Fibroblast of lung (primary cell): Measurements from ENCODE around the gene SPEF1. TPM values are rescaled to one million over a fixed set of nuclear protein-coding genes. Genes with fewer than 3 reads are reported as not detected.

Source experiments
- DNase-seq, 2 donors: peaks; one replicate each; pipeline versions ENCODE4 v3.0.0 to v3.0.0-alpha.2; 2010; ENCODE audit warnings: low read depth in 2 of 2
- H2AFZ ChIP-seq: 2 replicates; pipeline ENCODE4 v1.5.1; 2012; ENCODE audit warnings: low read length, control low read depth, inconsistent platforms
- H3K27ac ChIP-seq: 2 replicates; pipeline ENCODE4 v1.5.1; 2011; ENCODE audit warnings: low read length, control low read depth; ENCODE audit not compliant: insufficient read depth
- H3K27me3 ChIP-seq: 2 replicates; pipeline ENCODE4 v1.5.1; 2011; ENCODE audit warnings: mild to moderate bottlenecking, low read length; ENCODE audit not compliant: control insufficient read depth, insufficient read depth
- H3K36me3 ChIP-seq: 2 replicates; pipeline ENCODE4 v1.5.1; 2011; ENCODE audit warnings: low read length; ENCODE audit not compliant: control insufficient read depth, insufficient read depth
- H3K4me1 ChIP-seq: 2 replicates; pipeline ENCODE4 v1.5.1; 2011; ENCODE audit warnings: low read length; ENCODE audit not compliant: control insufficient read depth, insufficient read depth; ENCODE audit errors: extremely low read depth
- H3K4me2 ChIP-seq: 2 replicates; pipeline ENCODE4 v1.5.1; 2011; ENCODE audit warnings: low read length, control low read depth; ENCODE audit not compliant: insufficient read depth; ENCODE audit errors: extremely low read depth
- H3K4me3 ChIP-seq, 4 experiments: fragments of 200-600 bp in 1 of 4; sonication (generic) in 1 of 4; replicated peaks in 1 of 4; 2 replicates each; pipeline ENCODE4 v1.5.1; 2011 to 2016; ENCODE audit warnings: low read length in 4 of 4, low read depth in 3 of 4, mild to moderate bottlenecking in 3 of 4, control low read depth in 2 of 4, inconsistent platforms in 1 of 4, mixed read lengths in 1 of 4; ENCODE audit not compliant: insufficient read depth in 1 of 4; ENCODE audit errors: control extremely low read depth in 1 of 4
- H3K79me2 ChIP-seq: 2 replicates; pipeline ENCODE4 v1.5.1; 2012; ENCODE audit warnings: mild to moderate bottlenecking, low read length, inconsistent platforms; ENCODE audit not compliant: control insufficient read depth, insufficient read depth
- H3K9ac ChIP-seq: 2 replicates; pipeline ENCODE4 v1.5.1; 2011; ENCODE audit warnings: mild to moderate bottlenecking, low read length, control low read depth; ENCODE audit not compliant: insufficient read depth
- H3K9me3 ChIP-seq: 2 replicates; pipeline ENCODE4 v1.5.1; 2012; ENCODE audit warnings: low read depth, low read length; ENCODE audit not compliant: control insufficient read depth, insufficient read depth
- H4K20me1 ChIP-seq: 2 replicates; pipeline ENCODE4 v1.5.1; 2011; ENCODE audit warnings: low read length; ENCODE audit not compliant: control insufficient read depth, insufficient read depth; ENCODE audit errors: extremely low read depth
- EZH2 ChIP-seq: IDR thresholded peaks from 2 replicates; pipeline ENCODE4 v1.5.1; 2012; ENCODE audit warnings: low read length, control low read depth, mild to moderate bottlenecking; ENCODE audit errors: missing control alignments
- polyA plus RNA-seq, 2 donors: library from polyadenylated mRNA; depleted of rRNA in 1 of 2; stranded (reverse) in 1 of 2; unstranded in 1 of 2; fragments of >200 nt; gene quantifications; 2 replicates each; pipeline ENCODE4 v1.2.1, GENCODE V29; 2011 to 2012; ENCODE audit warnings: missing spikeins in 1 of 2
- total RNA-seq: library from RNA; depleted of rRNA; stranded (reverse); fragments of >200 nt; gene quantifications from 2 replicates; pipeline ENCODE4 v1.2.1, GENCODE V29; 2014
- TF ChIP-seq, protein P1 (sequence below), 2 donors: IDR thresholded peaks in 1 of 2; conservative IDR thresholded peaks in 1 of 2; 1 replicate in 1 of 2; 2 replicates in 1 of 2; pipeline ENCODE4 v1.5.1; 2011 to 2012; ENCODE audit warnings: low read length in 2 of 2, control low read depth in 1 of 2, inconsistent platforms in 1 of 2, low read depth in 1 of 2, mild to moderate bottlenecking in 1 of 2

The SPEF1 gene
- total and polyA plus RNA-seq, 2 donors (not counting 1 experiment from before 2014, with no cell fraction given) = 0.07 to 0.17 TPM

DNA sequence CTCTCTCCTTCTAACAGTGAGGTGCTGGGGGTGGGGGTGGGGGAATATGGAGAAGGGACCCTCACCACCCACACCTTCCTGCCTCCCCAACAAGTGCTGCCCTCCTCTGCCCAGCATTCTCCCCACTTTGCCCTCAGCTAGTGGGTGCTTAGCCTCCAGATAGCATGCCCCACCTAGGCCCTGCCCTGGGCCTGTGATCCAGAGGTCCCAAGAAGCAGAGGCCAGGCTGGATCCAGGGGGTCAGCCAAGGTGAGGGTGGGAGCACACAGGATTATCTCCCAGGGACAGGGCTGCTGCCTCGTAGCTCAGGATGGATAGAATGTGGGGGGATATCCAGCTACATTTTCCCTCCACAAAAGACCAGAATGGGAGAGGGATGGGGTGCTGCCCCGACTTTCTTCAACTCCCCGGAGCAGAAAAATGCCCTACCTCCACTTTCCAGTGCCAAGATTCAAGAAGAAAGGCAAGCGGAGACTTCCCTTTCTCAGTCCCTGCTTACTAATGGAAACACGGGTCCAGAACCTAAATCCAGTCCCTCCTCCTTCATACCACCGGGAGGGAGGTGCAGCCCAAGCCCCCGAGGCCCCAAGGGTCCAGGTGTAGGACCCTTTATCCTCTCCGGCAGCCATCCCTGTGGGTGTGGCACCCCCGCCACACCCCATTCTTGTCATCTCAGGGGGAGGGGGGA, 14.7 kb downstream of the SPEF1 start:
- DNase-seq = no peak
- H3K36me3 ChIP-seq = no peaks in the 10 kb centered on the region
- no peaks in the 10 kb centered on the region for H4K20me1 ChIP-seq
- H3K79me2 ChIP-seq = peaks cover 8% of the 10 kb centered on the region
- peak overlapping the region; percentile 60 for H3K9ac ChIP-seq
- no peaks in the 10 kb centered on the region for H3K27me3 ChIP-seq
- peak overlapping the region; percentile 93 for H3K4me2 ChIP-seq
- H2AFZ ChIP-seq = peak overlapping the region; percentile 58
- peaks cover 10% of the 10 kb centered on the region for H3K4me1 ChIP-seq
- TF ChIP-seq EZH2 = no peak
- TF ChIP-seq, protein P1, sequence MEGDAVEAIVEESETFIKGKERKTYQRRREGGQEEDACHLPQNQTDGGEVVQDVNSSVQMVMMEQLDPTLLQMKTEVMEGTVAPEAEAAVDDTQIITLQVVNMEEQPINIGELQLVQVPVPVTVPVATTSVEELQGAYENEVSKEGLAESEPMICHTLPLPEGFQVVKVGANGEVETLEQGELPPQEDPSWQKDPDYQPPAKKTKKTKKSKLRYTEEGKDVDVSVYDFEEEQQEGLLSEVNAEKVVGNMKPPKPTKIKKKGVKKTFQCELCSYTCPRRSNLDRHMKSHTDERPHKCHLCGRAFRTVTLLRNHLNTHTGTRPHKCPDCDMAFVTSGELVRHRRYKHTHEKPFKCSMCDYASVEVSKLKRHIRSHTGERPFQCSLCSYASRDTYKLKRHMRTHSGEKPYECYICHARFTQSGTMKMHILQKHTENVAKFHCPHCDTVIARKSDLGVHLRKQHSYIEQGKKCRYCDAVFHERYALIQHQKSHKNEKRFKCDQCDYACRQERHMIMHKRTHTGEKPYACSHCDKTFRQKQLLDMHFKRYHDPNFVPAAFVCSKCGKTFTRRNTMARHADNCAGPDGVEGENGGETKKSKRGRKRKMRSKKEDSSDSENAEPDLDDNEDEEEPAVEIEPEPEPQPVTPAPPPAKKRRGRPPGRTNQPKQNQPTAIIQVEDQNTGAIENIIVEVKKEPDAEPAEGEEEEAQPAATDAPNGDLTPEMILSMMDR (conservative IDR thresholded peaks at IDR 0.05 in 1 of 2, IDR thresholded peaks at IDR 0.05 in 1 of 2; ENCODE audit: low read depth in 1 of 2, low read length in 2 of 2) = no peak
- no peak overlapping the region for H3K27ac ChIP-seq
- H3K9me3 ChIP-seq = no peaks in the 10 kb centered on the region
- H3K4me3 ChIP-seq = peak overlapping the region; percentile 58 to 87 (median 83)

DNA sequence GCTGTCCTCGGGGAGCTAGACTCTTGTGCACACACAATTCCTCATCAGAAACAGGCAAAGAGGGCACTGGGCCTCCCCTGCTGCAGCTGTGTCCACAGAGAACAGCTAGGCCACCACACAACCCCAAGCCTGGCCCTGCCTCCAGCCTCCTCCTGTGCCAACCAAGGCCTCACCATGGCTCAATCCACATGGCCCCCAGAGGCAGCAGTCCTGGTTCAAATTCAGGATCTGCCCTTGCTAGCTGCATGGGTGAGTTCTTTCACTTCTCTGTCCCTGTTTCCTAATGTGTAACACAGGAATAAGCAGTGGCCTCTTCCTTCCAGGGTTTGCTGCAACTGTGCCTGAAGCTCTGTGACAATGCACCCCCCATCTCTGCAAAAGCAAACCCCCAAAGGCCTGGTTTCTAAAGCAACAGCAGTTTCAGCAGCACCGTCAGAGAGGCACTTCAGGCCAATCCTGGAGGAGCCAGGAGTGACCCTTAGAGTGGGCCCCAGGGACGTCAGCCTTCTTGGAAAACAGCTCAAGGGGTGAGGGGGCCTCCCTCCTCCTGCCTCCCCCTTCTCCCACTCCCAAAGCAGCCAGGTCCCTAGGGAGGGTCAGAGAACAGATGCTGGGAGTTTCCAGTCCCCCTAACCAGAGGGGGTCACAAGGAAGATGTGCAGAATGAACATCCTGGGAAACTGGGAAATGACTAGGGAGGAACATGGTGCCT, 15.9 kb downstream of the SPEF1 start:
- Histone ChIP-seq H3K27me3 (no peaks in the 10 kb centered on the region), H3K36me3 (no peaks in the 10 kb centered on the region), H3K9ac (no peak overlapping the region), H4K20me1 (no peaks in the 10 kb centered on the region), H3K4me3 (no peak overlapping the region), H3K4me2 (no peak overlapping the region), H3K4me1 (peaks cover 10% of the 10 kb centered on the region), H3K9me3 (no peaks in the 10 kb centered on the region), H3K79me2 (peaks cover 8% of the 10 kb centered on the region), H3K27ac (no peak overlapping the region), H2AFZ (no peak overlapping the region)
- TF ChIP-seq, protein P1 (conservative IDR thresholded peaks at IDR 0.05 in 1 of 2, IDR thresholded peaks at IDR 0.05 in 1 of 2; ENCODE audit: low read depth in 1 of 2, low read length in 2 of 2) = no peak
- no peak for TF ChIP-seq EZH2
- DNase-seq = no peak

DNA sequence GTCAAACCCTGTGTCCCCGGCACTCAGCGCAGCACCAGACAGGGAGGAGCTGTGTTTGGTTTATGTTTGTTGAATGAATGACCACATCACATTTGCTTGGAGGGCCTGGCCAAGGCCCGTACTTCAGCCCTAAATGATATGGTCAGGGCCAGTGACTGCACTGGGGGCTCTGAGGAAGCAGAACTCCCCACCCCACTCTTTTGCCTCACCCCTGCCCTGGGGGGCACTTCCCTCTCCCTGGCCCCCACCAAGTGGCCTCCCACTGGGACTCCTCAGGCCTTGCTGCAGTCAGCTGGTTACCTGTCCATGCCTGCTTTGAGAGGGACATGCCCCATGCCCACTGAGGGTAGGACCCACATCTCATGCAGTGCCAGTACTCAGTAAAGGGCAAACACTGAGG, 16.6 kb downstream of the SPEF1 start:
- Histone ChIP-seq H3K9me3 (no peaks in the 10 kb centered on the region), H3K4me3 (no peak overlapping the region), H3K79me2 (peaks cover 8% of the 10 kb centered on the region), H3K9ac (no peak overlapping the region), H2AFZ (no peak overlapping the region), H4K20me1 (no peaks in the 10 kb centered on the region), H3K27me3 (no peaks in the 10 kb centered on the region), H3K27ac (no peak overlapping the region), H3K4me2 (no peak overlapping the region), H3K36me3 (no peaks in the 10 kb centered on the region), H3K4me1 (peaks cover 10% of the 10 kb centered on the region)
- TF ChIP-seq, protein P1 (conservative IDR thresholded peaks at IDR 0.05 in 1 of 2, IDR thresholded peaks at IDR 0.05 in 1 of 2; ENCODE audit: low read depth in 1 of 2, low read length in 2 of 2) = no peak
- no peak for TF ChIP-seq EZH2
- no peak for DNase-seq
